Fibroblast of the conjunctiva (primary cell): ENCODE data around the gene PANK4.

ENCODE experiments used
- DNase-seq: peaks from one replicate; pipeline ENCODE4 v3.0.0-alpha.2; 2010; ENCODE audit warnings: low read depth

The PANK4 gene

GRCh38 chr1:2496087-2496622 lies 30.2 kb downstream of the PANK4 start:
- DNase-seq, result no peak

- DNase-seq, result no peak
These were observed 30.9 kb downstream of the PANK4 start for GRCh38 chr1:2495546-2495945.

GRCh38 chr1:2495026-2495425 lies 31.4 kb downstream of the PANK4 start:
- no peak for DNase-seq

- no peak for DNase-seq
These were observed 32.1 kb downstream of the PANK4 start for GRCh38 chr1:2494323-2494693.

GRCh38 chr1:2493691-2494322 lies 32.6 kb downstream of the PANK4 start:
- DNase-seq, result no peak

- DNase-seq, result no peak
These were observed 33.2 kb downstream of the PANK4 start for GRCh38 chr1:2493218-2493617.

- DNase-seq, result no peak
These were observed 34.3 kb downstream of the PANK4 start for GRCh38 chr1:2492091-2492490.

GRCh38 chr1:2489615-2490014 lies 36.8 kb downstream of the PANK4 start:
- no peak for DNase-seq

- DNase-seq, result no peak
These were observed 37.7 kb downstream of the PANK4 start for GRCh38 chr1:2488688-2489087.

- DNase-seq, result no peak
These were observed 39.8 kb downstream of the PANK4 start for GRCh38 chr1:2486558-2486957.

- no peak for DNase-seq
These were observed 40.4 kb downstream of the PANK4 start for GRCh38 chr1:2486041-2486440.

- no peak for DNase-seq
These were observed 42.4 kb downstream of the PANK4 start for GRCh38 chr1:2483970-2484369.

- DNase-seq, result no peak
These were observed 43.4 kb downstream of the PANK4 start for GRCh38 chr1:2483026-2483425.

- no peak for DNase-seq
These were observed 43.8 kb downstream of the PANK4 start for GRCh38 chr1:2482588-2482987.

GRCh38 chr1:2481885-2482284 lies 44.5 kb downstream of the PANK4 start:
- no peak for DNase-seq

GRCh38 chr1:2480986-2481364 lies 45.4 kb downstream of the PANK4 start:
- DNase-seq, result no peak

- DNase-seq, result no peak
These were observed 46.0 kb downstream of the PANK4 start for GRCh38 chr1:2480236-2480985.

GRCh38 chr1:2479618-2480017 lies 46.8 kb downstream of the PANK4 start:
- no peak for DNase-seq

- DNase-seq, result no peak
These were observed 47.2 kb downstream of the PANK4 start for GRCh38 chr1:2479186-2479585.

GRCh38 chr1:2477791-2478499 lies 48.5 kb downstream of the PANK4 start:
- DNase-seq, result no peak

- no peak for DNase-seq
These were observed 49.1 kb downstream of the PANK4 start for GRCh38 chr1:2477309-2477708.

GRCh38 chr1:2476061-2476999 lies 50.1 kb downstream of the PANK4 start, which contains the start of gene PLCH2:
Gene PLCH2, plus strand, starts transcription at chr1:2476289. Its CDS starts 300 bp downstream, at chr1:2476589.
- DNase-seq, result no peak
